WTC11 (cell line): ENCODE results near the gene TRDMT1. TPM values are rescaled to one million over a fixed set of nuclear protein-coding genes. Genes with fewer than 3 reads are reported as not detected.

ENCODE experiments used
- ATAC-seq: fragments of 200-7000 bp; cut with Tn5 transposase; 2 replicates; pipeline ENCODE4 v1.10.0; 2021; ENCODE audit warnings: mild to moderate bottlenecking, moderate library complexity
- CTCF ChIA-PET: fragments of 300-600 bp; sonication (Branson Sonifier 250); formaldehyde crosslinking; loops from one replicate; lab custom pipeline; 2021; ENCODE audit warnings: antibody characterized with exemption; lab: Charles Lee
- POLR2A ChIA-PET: fragments of 350-600 bp; sonication (Branson Sonifier 250); formaldehyde crosslinking; loops from one replicate; lab custom pipeline; 2021; ENCODE audit warnings: antibody characterized with exemption; lab: Charles Lee
- DNase-seq: peaks from one replicate; pipeline ENCODE4 v3.0.0; 2021; ENCODE audit warnings: low spot score
- H3K27ac Mint-ChIP-seq: 2 replicates; pipeline ENCODE4 v1.8.0; 2021; ENCODE audit warnings: mixed read lengths
- H3K27me3 Mint-ChIP-seq: 2 replicates; pipeline ENCODE4 v1.8.0; 2021; ENCODE audit warnings: low read depth, mild to moderate bottlenecking, moderate library complexity, mixed read lengths
- H3K36me3 Mint-ChIP-seq: 2 replicates; pipeline ENCODE4 v1.8.0; 2021; ENCODE audit warnings: mixed read lengths
- H3K4me1 Mint-ChIP-seq: 2 replicates; pipeline ENCODE4 v1.8.0; 2022; ENCODE audit warnings: mixed read lengths
- H3K4me3 Mint-ChIP-seq: 2 replicates; pipeline ENCODE4 v1.8.0; 2021; ENCODE audit warnings: mild to moderate bottlenecking, moderate library complexity, mixed read lengths
- H3K9me3 Mint-ChIP-seq: 2 replicates; pipeline ENCODE4 v1.8.0; 2021; ENCODE audit warnings: mixed read lengths
- AFF4 ChIP-seq: sonication (generic); formaldehyde crosslinking; IDR thresholded peaks from 2 replicates; pipeline ENCODE4 v1.8.1; 2023; ENCODE audit warnings: mild to moderate bottlenecking, missing genetic modification reagents, borderline replicate concordance
- AR ChIP-seq: fragments of 250-450 bp; sonication (Bioruptor Pico); IDR thresholded peaks from 2 replicates; pipeline ENCODE4 v1.9.0; 2021; ENCODE audit warnings: mild to moderate bottlenecking
- CDX4 ChIP-seq: fragments of 250-450 bp; sonication (Bioruptor Pico); IDR thresholded peaks from 2 replicates; pipeline ENCODE4 v1.9.0; 2021; ENCODE audit warnings: moderate library complexity, mild to moderate bottlenecking, inconsistent platforms, borderline replicate concordance
- ESRRA ChIP-seq: sonication (generic); formaldehyde crosslinking; IDR thresholded peaks from 2 replicates; pipeline ENCODE4 v1.8.1; 2022; ENCODE audit warnings: mild to moderate bottlenecking, missing genetic modification reagents, borderline replicate concordance
- FOXP4 ChIP-seq: sonication (generic); formaldehyde crosslinking; IDR thresholded peaks from 2 replicates; pipeline ENCODE4 v1.8.0; 2022; ENCODE audit warnings: mild to moderate bottlenecking, missing genetic modification reagents
- HMGXB4 ChIP-seq: sonication (generic); formaldehyde crosslinking; IDR thresholded peaks from 2 replicates; pipeline ENCODE4 v1.8.1; 2023; ENCODE audit warnings: mild to moderate bottlenecking, moderate library complexity, missing genetic modification reagents
- JUN ChIP-seq: sonication (generic); formaldehyde crosslinking; IDR thresholded peaks from 2 replicates; pipeline ENCODE4 v1.8.0; 2023; ENCODE audit warnings: mild to moderate bottlenecking, missing genetic modification reagents
- TCF7 ChIP-seq: sonication (generic); formaldehyde crosslinking; IDR thresholded peaks from 2 replicates; pipeline ENCODE4 v1.8.0; 2022; ENCODE audit warnings: mild to moderate bottlenecking, low read depth, missing genetic modification reagents, moderate library complexity
- USF1 ChIP-seq: sonication (generic); formaldehyde crosslinking; IDR thresholded peaks from 2 replicates; pipeline ENCODE4 v1.8.0; 2022; ENCODE audit warnings: mild to moderate bottlenecking, missing genetic modification reagents
- ZBTB21 ChIP-seq: sonication (generic); formaldehyde crosslinking; IDR thresholded peaks from 2 replicates; pipeline ENCODE4 v1.8.1; 2023; ENCODE audit warnings: mild to moderate bottlenecking, missing genetic modification reagents, borderline replicate concordance
- ZBTB43 ChIP-seq: sonication (generic); formaldehyde crosslinking; IDR thresholded peaks from 2 replicates; pipeline ENCODE4 v1.8.1; 2023; ENCODE audit warnings: mild to moderate bottlenecking, missing genetic modification reagents
- ZNF138 ChIP-seq: sonication (generic); formaldehyde crosslinking; conservative IDR thresholded peaks from 2 replicates; pipeline ENCODE4 v1.8.1; 2022; ENCODE audit warnings: mild to moderate bottlenecking, moderate library complexity, missing genetic modification reagents
- ZNF281 ChIP-seq: sonication (generic); formaldehyde crosslinking; IDR thresholded peaks from 2 replicates; pipeline ENCODE4 v1.8.0; 2023; ENCODE audit warnings: mild to moderate bottlenecking, missing genetic modification reagents
- ZNF671 ChIP-seq: fragments of 250-450 bp; sonication (Bioruptor Pico); IDR thresholded peaks from 2 replicates; pipeline ENCODE4 v1.8.0; 2021; ENCODE audit warnings: mild to moderate bottlenecking
- total RNA-seq: library from RNA; stranded (reverse); gene quantifications from 3 replicates; pipeline ENCODE4 v1.2.3, GENCODE V29; 2021

TRDMT1 gene
- total RNA-seq, 1 experiment from 2014 or later, result 11.7 TPM

GRCh38 chr10:17134737-17135260 is 66.7 kb downstream of the TRDMT1 start (continued):
- no peak for TF ChIP-seq AFF4 (CRISPR knock-in tag)

- DNase-seq (no peak), ATAC-seq (no peak)
- Mint-ChIP-seq H3K27me3 (no peaks in the 10 kb centered on the region), H3K4me3 (no peak overlapping the region), H3K4me1 (peaks cover 18% of the 10 kb centered on the region), H3K27ac (no peak overlapping the region), H3K36me3 (no peaks in the 10 kb centered on the region), H3K9me3 (no peaks in the 10 kb centered on the region)
- POLR2A ChIA-PET, result no interaction called here
- CTCF ChIA-PET, result no interaction called here
- no peak for TF ChIP-seq AFF4 (CRISPR knock-in tag)
- no peak for TF ChIP-seq ZNF138 (CRISPR knock-in tag)
- no peak for TF ChIP-seq FOXP4 (CRISPR knock-in tag)
- no peak for TF ChIP-seq ZBTB43 (CRISPR knock-in tag)
- TF ChIP-seq TCF7 (CRISPR knock-in tag), result no peak
- TF ChIP-seq JUN (CRISPR knock-in tag), result no peak
- TF ChIP-seq ZNF671, result no peak
- TF ChIP-seq AR, result no peak
- no peak for TF ChIP-seq ESRRA (CRISPR knock-in tag)
- TF ChIP-seq ZNF281 (CRISPR knock-in tag), result no peak
- no peak for TF ChIP-seq CDX4
- no peak for TF ChIP-seq ZBTB21 (CRISPR knock-in tag)
- no peak for TF ChIP-seq HMGXB4
- TF ChIP-seq USF1, result no peak
Measured at GRCh38 chr10:17134282-17134681, 67.2 kb downstream of the TRDMT1 start.
